Keratinocyte (primary cell): ENCODE results near the gene FUOM.

Experiments used
- CTCF ChIP-seq, 3 experiments: IDR thresholded peaks in 1 of 3; conservative IDR thresholded peaks in 1 of 3; optimal IDR thresholded peaks in 1 of 3; 2 replicates in 2 of 3; 3 replicates in 1 of 3; pipeline versions ENCODE3 to v1.5.1; 2011; ENCODE audit warnings: low read length in 3 of 3, mild to moderate bottlenecking in 3 of 3, moderate library complexity in 2 of 3, control low read depth in 1 of 3, inconsistent platforms in 1 of 3; ENCODE audit not compliant: insufficient read depth in 2 of 3; ENCODE audit errors: extremely low read depth in 1 of 3
- EZH2 ChIP-seq: IDR thresholded peaks from one replicate; pipeline ENCODE4 v1.6.1; 2012; ENCODE audit warnings: inconsistent platforms, mild to moderate bottlenecking, low read length, moderate library complexity

GRCh38 chr10:133366130-133366478 lies 8.3 kb upstream of the FUOM start:
- TF ChIP-seq CTCF (optimal IDR thresholded peaks at IDR 0.05 in 1 of 3, IDR thresholded peaks at IDR 0.05 in 1 of 3, conservative IDR thresholded peaks at IDR 0.05 in 1 of 3; ENCODE audit: extremely low read depth in 1 of 3, insufficient read depth in 2 of 3, low read length in 3 of 3) (no peak), EZH2 (no peak)
